NCI-H2081 (cell line): ENCODE measurements around the gene MAST1.
"Not testable (repeated sequence)": the region's sequence is repeated elsewhere in the genome, so short reads cannot be mapped to it uniquely, and the experiment has no call there.

Experiments used
- DNase-seq, 2 experiments: peaks; one replicate each; lab custom pipeline; 2025; lab: John Stamatoyannopoulos, UW

Gene MAST1

GRCh38 chr19:12800923-12801465 is 37.3 kb upstream of the MAST1 start:
- DNase-seq = no peak

GRCh38 chr19:12801466-12802266 is 36.6 kb upstream of the MAST1 start, which contains the start of the genes PRDX2 and THSD8:
PRDX2 (minus strand) TSS chr19:12801800; CDS start chr19:12801261, 539 bp downstream.
THSD8 (plus strand) TSS chr19:12802069; CDS start chr19:12802072, 3 bp downstream.
- DNase-seq = peak; percentile 83 to 89

- no peak for DNase-seq
Measured at GRCh38 chr19:12802267-12803106, 35.8 kb upstream of the MAST1 start.

- DNase-seq = no peak
Measured at GRCh38 chr19:12804051-12804450, 34.3 kb upstream of the MAST1 start.

GRCh38 chr19:12806242-12807081 is 31.9 kb upstream of the MAST1 start, which contains the start of gene RNASEH2A:
RNASEH2A (plus strand) TSS chr19:12806584; CDS start chr19:12806674, 90 bp downstream.
- peak; percentile 90 to 93 for DNase-seq

- no peak for DNase-seq
Measured at GRCh38 chr19:12815088-12815487, 23.2 kb upstream of the MAST1 start.

- not testable (repeated sequence) for DNase-seq
Measured at GRCh38 chr19:12817188-12817587, 21.1 kb upstream of the MAST1 start.

- DNase-seq = not testable (repeated sequence)
Measured at GRCh38 chr19:12817810-12818209, 20.5 kb upstream of the MAST1 start.

- no peak for DNase-seq
Measured at GRCh38 chr19:12821761-12822160, 16.6 kb upstream of the MAST1 start.

GRCh38 chr19:12825254-12826131 is 12.8 kb upstream of the MAST1 start:
- DNase-seq = peak in 1 of 2 experiments; percentile 10

- DNase-seq = peak; percentile 30 to 54
Measured at GRCh38 chr19:12828494-12828893, 9.8 kb upstream of the MAST1 start.

- DNase-seq = no peak
Measured at GRCh38 chr19:12833418-12833737, 4.9 kb upstream of the MAST1 start.

GRCh38 chr19:12833738-12834565 is 4.4 kb upstream of the MAST1 start:
- peak; percentile 57 to 63 for DNase-seq

- peak in 1 of 2 experiments; percentile 14 for DNase-seq
Measured at GRCh38 chr19:12834566-12834943, 3.8 kb upstream of the MAST1 start, which contains the start of gene RTBDN. RTBDN (minus strand) TSS chr19:12834579; CDS start chr19:12829979, 4,600 bp downstream.

- DNase-seq = no peak
Measured at GRCh38 chr19:12834976-12835757, 3.1 kb upstream of the MAST1 start.

GRCh38 chr19:12836529-12836863 is 1.8 kb upstream of the MAST1 start:
- no peak for DNase-seq

- no peak for DNase-seq
Measured at GRCh38 chr19:12837225-12837624, 1.1 kb upstream of the MAST1 start.

GRCh38 chr19:12838886-12839756 is 806 bp downstream of the MAST1 start:
- peak; percentile 35 to 70 for DNase-seq
